HepG2 (cell line): ENCODE measurements around the gene OSBPL3. TPM values are rescaled to one million over a fixed set of nuclear protein-coding genes. Genes with fewer than 3 reads are reported as not detected.

ENCODE experiments used
- BORCS8-MEF2B ChIP-seq: sonication (generic); formaldehyde crosslinking; IDR thresholded peaks from 2 replicates; pipeline ENCODE4 v1.8.0; 2022; ENCODE audit warnings: mild to moderate bottlenecking, missing genetic modification reagents
- CEBPB ChIP-seq: IDR thresholded peaks from 2 replicates; pipeline ENCODE4 v1.6.1; 2011; ENCODE audit warnings: low read depth, low read length, improper control_type of control experiment, borderline replicate concordance
- CEBPG ChIP-seq: IDR thresholded peaks from 2 replicates; pipeline ENCODE4 v1.6.1; 2016
- ERF ChIP-seq: IDR thresholded peaks from 2 replicates; pipeline ENCODE4 v1.6.1; 2018; ENCODE audit warnings: missing biosample characterization, missing genetic modification reagents
- ETV5 ChIP-seq: IDR thresholded peaks from 2 replicates; pipeline ENCODE4 v1.6.1; 2018; ENCODE audit warnings: missing biosample characterization, missing genetic modification reagents, inconsistent platforms, borderline replicate concordance
- FOXO1 ChIP-seq: sonication (generic); formaldehyde crosslinking; IDR thresholded peaks from 2 replicates; pipeline ENCODE4 v1.4.0; 2020; ENCODE audit warnings: missing genetic modification reagents
- HMG20A ChIP-seq: IDR thresholded peaks from 2 replicates; pipeline ENCODE4 v1.6.1; 2016; ENCODE audit warnings: borderline replicate concordance
- HNF1B ChIP-seq: sonication (generic); formaldehyde crosslinking; IDR thresholded peaks from 2 replicates; pipeline ENCODE4 v1.5.1; 2020; ENCODE audit warnings: mild to moderate bottlenecking, moderate library complexity, missing genetic modification reagents
- HOXA3 ChIP-seq: sonication (generic); formaldehyde crosslinking; IDR thresholded peaks from 2 replicates; pipeline ENCODE4 v1.5.0; 2020; ENCODE audit warnings: missing genetic modification reagents
- KDM2A ChIP-seq: sonication (generic); formaldehyde crosslinking; IDR thresholded peaks from 2 replicates; pipeline ENCODE4 v1.4.0; 2020; ENCODE audit warnings: low read depth, missing genetic modification reagents, borderline replicate concordance
- KMT2B ChIP-seq: IDR thresholded peaks from 2 replicates; pipeline ENCODE4 v1.6.1; 2016; ENCODE audit warnings: missing genetic modification reagents, missing compliant biosample characterization
- MEF2D ChIP-seq: sonication (generic); formaldehyde crosslinking; IDR thresholded peaks from 2 replicates; pipeline ENCODE4 v1.5.1; 2020; ENCODE audit warnings: mild to moderate bottlenecking, missing genetic modification reagents
- MIXL1 ChIP-seq: IDR thresholded peaks from 2 replicates; pipeline ENCODE4 v1.6.1; 2016
- PHF8 ChIP-seq: sonication (generic); formaldehyde crosslinking; IDR thresholded peaks from 2 replicates; pipeline ENCODE4 v1.5.0; 2020; ENCODE audit warnings: missing genetic modification reagents
- POLR2A ChIP-seq, 2 experiments: IDR thresholded peaks; 2 replicates each; pipeline ENCODE4 v1.6.1; 2011; ENCODE audit warnings: low read depth in 2 of 2, low read length in 2 of 2, mild to moderate bottlenecking in 1 of 2, moderate library complexity in 1 of 2; ENCODE audit not compliant: insufficient read depth in 1 of 2
- SOX13 ChIP-seq, 3 experiments: fragments of 450-650 bp in 1 of 3; sonication (generic) in 1 of 3; formaldehyde crosslinking in 1 of 3; IDR thresholded peaks in 2 of 3; conservative IDR thresholded peaks in 1 of 3; 2 replicates each; pipeline versions ENCODE4 v1.5.0 to v1.6.1; 2016 to 2020; ENCODE audit warnings: antibody characterized with exemption in 1 of 3, mild to moderate bottlenecking in 1 of 3, missing compliant biosample characterization in 1 of 3, missing genetic modification reagents in 1 of 3, moderate library complexity in 1 of 3
- SOX5 ChIP-seq: IDR thresholded peaks from 2 replicates; pipeline ENCODE4 v1.6.1; 2016; ENCODE audit warnings: borderline replicate concordance
- TFDP1 ChIP-seq: IDR thresholded peaks from 2 replicates; pipeline ENCODE4 v1.6.1; 2016; ENCODE audit warnings: missing compliant biosample characterization, missing genetic modification reagents, borderline replicate concordance
- ZNF121 ChIP-seq: sonication (generic); formaldehyde crosslinking; IDR thresholded peaks from 2 replicates; pipeline ENCODE4 v1.5.0; 2020; ENCODE audit warnings: mild to moderate bottlenecking, missing genetic modification reagents
- ZNF501 ChIP-seq: sonication (generic); formaldehyde crosslinking; IDR thresholded peaks from 2 replicates; pipeline ENCODE4 v1.5.1; 2020; ENCODE audit warnings: mild to moderate bottlenecking, moderate library complexity, missing genetic modification reagents
- polyA plus RNA-seq, 8 experiments: library from polyadenylated mRNA; depleted of rRNA in 3 of 8; stranded (reverse) in 7 of 8; unstranded in 1 of 8; fragments of >200 nt; fragmentation: Illumina TruSeq in 4 of 8; extraction: Trizol in 4 of 8; gene quantifications; 2 replicates each; pipeline versions ENCODE4 v1.2.1 to v1.2.3, GENCODE V29; 2011 to 2016; ENCODE audit warnings: low read depth in 4 of 8, missing spikeins in 1 of 8, mixed read lengths in 1 of 8; ENCODE audit not compliant: insufficient read depth in 1 of 8
- total RNA-seq, 5 experiments: library from RNA; depleted of rRNA; stranded (reverse); fragments of >200 nt; fragmentation: Illumina TruSeq; extraction: Trizol; gene quantifications; 2 replicates each; pipeline ENCODE4 v1.2.3, GENCODE V29; 2016; ENCODE audit warnings: low read depth in 1 of 5
- TF ChIP-seq, protein P1 (sequence below): sonication (generic); formaldehyde crosslinking; IDR thresholded peaks from 2 replicates; pipeline ENCODE4 v1.4.0; 2020; ENCODE audit warnings: missing genetic modification reagents, borderline replicate concordance
- TF ChIP-seq, protein P2 (sequence below): sonication (generic); formaldehyde crosslinking; IDR thresholded peaks from 2 replicates; pipeline ENCODE4 v1.5.0; 2020; ENCODE audit warnings: mild to moderate bottlenecking, missing genetic modification reagents, moderate library complexity
- TF ChIP-seq, protein P3 (sequence below): IDR thresholded peaks from 2 replicates; pipeline ENCODE4 v1.6.1; 2016; ENCODE audit warnings: missing genetic modification reagents, missing compliant biosample characterization

Gene OSBPL3
- total and polyA plus RNA-seq, 2 of the 13 experiments (the other 11 are each of a cell fraction or from before 2014, with no cell fraction given) = 8.8 to 28.9 TPM

DNA sequence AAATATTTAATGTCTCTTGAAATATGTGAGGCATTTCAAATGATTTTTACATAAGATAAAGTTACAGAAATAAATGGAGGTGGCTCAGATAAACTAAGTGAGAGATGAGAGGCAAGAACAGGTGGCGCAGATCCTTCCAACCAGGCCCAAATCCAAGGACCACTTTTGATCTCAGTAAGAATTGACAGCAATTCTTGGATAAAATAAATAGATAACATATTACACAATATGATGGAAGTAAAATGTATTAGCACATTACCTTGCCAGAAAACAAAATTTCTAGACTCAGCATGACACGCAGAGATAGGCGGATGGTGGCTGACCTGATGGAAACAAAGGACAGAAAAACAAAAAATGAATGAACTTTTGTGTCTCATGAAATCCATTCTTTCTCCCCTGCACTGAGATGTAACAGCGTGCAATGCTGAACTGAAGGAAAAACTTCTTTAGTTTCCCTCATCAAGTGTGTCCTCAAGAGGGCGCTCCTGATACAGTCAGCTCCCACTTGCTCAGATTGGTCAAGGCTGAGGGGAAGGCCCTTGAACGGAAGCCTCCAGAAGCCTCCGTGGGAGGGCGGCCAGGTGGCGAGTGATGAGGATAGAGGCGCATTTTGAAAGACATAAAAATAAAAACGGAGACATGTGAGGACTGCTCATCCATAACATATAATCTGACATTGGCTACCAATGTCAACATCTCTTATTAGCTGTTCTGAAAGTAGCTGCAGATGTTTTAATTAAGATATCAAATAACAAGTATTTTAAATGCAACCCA is 159.9 kb downstream of the OSBPL3 start (continued):
- TF ChIP-seq, protein P1, sequence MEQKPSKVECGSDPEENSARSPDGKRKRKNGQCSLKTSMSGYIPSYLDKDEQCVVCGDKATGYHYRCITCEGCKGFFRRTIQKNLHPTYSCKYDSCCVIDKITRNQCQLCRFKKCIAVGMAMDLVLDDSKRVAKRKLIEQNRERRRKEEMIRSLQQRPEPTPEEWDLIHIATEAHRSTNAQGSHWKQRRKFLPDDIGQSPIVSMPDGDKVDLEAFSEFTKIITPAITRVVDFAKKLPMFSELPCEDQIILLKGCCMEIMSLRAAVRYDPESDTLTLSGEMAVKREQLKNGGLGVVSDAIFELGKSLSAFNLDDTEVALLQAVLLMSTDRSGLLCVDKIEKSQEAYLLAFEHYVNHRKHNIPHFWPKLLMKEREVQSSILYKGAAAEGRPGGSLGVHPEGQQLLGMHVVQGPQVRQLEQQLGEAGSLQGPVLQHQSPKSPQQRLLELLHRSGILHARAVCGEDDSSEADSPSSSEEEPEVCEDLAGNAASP (CRISPR knock-in tag) = peak; percentile 49; the same call in 1 of the 2 replicates
- peak; percentile 64; the same call in 1 of the 2 replicates for TF ChIP-seq HNF1B (CRISPR knock-in tag)
- TF ChIP-seq ZNF501 = no peak
- 0 out of 2 replicates have a peak, but pooled peaks have one; percentile 27 for TF ChIP-seq TFDP1 (CRISPR knock-in tag)
- TF ChIP-seq POLR2A (IDR thresholded peaks at IDR 0.05; ENCODE audit: insufficient read depth in 1 of 2, low read depth in 2 of 2, low read length in 2 of 2) = no peak
- peak; percentile 28; the same call in 1 of the 2 replicates for TF ChIP-seq HOXA3
- TF ChIP-seq MEF2D (CRISPR knock-in tag) = 0 out of 2 replicates have a peak, but pooled peaks have one; percentile 20
- TF ChIP-seq, protein P2, sequence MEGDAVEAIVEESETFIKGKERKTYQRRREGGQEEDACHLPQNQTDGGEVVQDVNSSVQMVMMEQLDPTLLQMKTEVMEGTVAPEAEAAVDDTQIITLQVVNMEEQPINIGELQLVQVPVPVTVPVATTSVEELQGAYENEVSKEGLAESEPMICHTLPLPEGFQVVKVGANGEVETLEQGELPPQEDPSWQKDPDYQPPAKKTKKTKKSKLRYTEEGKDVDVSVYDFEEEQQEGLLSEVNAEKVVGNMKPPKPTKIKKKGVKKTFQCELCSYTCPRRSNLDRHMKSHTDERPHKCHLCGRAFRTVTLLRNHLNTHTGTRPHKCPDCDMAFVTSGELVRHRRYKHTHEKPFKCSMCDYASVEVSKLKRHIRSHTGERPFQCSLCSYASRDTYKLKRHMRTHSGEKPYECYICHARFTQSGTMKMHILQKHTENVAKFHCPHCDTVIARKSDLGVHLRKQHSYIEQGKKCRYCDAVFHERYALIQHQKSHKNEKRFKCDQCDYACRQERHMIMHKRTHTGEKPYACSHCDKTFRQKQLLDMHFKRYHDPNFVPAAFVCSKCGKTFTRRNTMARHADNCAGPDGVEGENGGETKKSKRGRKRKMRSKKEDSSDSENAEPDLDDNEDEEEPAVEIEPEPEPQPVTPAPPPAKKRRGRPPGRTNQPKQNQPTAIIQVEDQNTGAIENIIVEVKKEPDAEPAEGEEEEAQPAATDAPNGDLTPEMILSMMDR (CRISPR knock-in tag) = peak; percentile 92
- peak; percentile 68 for TF ChIP-seq KDM2A (CRISPR knock-in tag)
- TF ChIP-seq ZNF121 (CRISPR knock-in tag) = no peak
- 0 out of 2 replicates have a peak, but pooled peaks have one; percentile 26 for TF ChIP-seq PHF8 (CRISPR knock-in tag)
- TF ChIP-seq ERF (CRISPR knock-in tag) = peak; percentile 56; the same call in 1 of the 2 replicates
- TF ChIP-seq KMT2B (CRISPR knock-in tag) = peak; percentile 44; the same call in 1 of the 2 replicates
- TF ChIP-seq CEBPG (CRISPR knock-in tag) = peak; percentile 45; the same call in 1 of the 2 replicates
- 0 out of 2 replicates have a peak, but pooled peaks have one; percentile 34 for TF ChIP-seq BORCS8-MEF2B (CRISPR knock-in tag)
- 0 out of 2 replicates have a peak, but pooled peaks have one; percentile 35 for TF ChIP-seq CEBPB
- TF ChIP-seq ETV5 (CRISPR knock-in tag) = peak; percentile 57; the same call in 1 of the 2 replicates
- 0 out of 2 replicates have a peak, but pooled peaks have one; percentile 20 for TF ChIP-seq FOXO1 (CRISPR knock-in tag)
- 0 out of 2 replicates have a peak, but pooled peaks have one; percentile 28 for TF ChIP-seq SOX5 (CRISPR knock-in tag)
- peak; percentile 75 for TF ChIP-seq MIXL1
- TF ChIP-seq, protein P3, sequence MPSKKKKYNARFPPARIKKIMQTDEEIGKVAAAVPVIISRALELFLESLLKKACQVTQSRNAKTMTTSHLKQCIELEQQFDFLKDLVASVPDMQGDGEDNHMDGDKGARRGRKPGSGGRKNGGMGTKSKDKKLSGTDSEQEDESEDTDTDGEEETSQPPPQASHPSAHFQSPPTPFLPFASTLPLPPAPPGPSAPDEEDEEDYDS = 0 out of 2 replicates have a peak, but pooled peaks have one; percentile 18
- no peak for TF ChIP-seq HMG20A
- TF ChIP-seq SOX13 (IDR thresholded peaks at IDR 0.05) = no peak
- peak in 1 of 2 experiments; percentile 47; a peak in 1 of 4 replicates for TF ChIP-seq SOX13 (CRISPR knock-in tag; conservative IDR thresholded peaks at IDR 0.05 in 1 of 2, IDR thresholded peaks at IDR 0.05 in 1 of 2)
